ENCODE data around the gene PIK3C2G. TPM values are rescaled to one million over a fixed set of nuclear protein-coding genes. Genes with fewer than 3 reads are reported as not detected.
A peak's percentile ranks its signal among the peaks of the same experiment; 100 is the strongest.

Gene PIK3C2G
- total and polyA plus RNA-seq, 4 donors, result 4.9 to 40.1 (median 19.4) TPM

DNA sequence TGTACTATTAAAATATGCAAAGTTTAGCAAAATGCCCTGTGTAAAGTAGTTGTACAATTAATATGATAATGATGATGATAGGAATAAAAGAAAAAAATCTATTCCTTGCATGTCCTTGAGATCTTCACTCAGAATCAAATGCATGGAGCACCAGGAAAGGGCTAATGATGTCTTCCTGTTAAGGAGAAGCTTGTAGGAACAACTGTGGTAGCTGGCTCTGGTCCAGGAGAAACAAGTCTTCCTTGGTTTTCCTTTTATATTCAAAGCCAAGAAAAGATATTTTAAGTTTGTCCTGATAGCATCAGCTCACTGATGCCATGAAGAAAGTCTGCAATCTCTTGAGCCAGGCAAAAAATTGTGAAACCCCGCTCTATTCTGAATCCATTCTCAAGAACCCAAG, 138.9 kb downstream of the PIK3C2G start:
- DNase-seq (ENCODE audit: low spot score), result no peak
- 95% methylated on average over 1 of the region's 1 CpG for WGBS

GRCh38 chr12:18402872-18403611, 141.7 kb downstream of the PIK3C2G start:
- peaks cover 0 to 17% (median 1%) of the 10 kb centered on the region in 4 donors for H3K36me3 ChIP-seq (ENCODE audit: control insufficient read depth in 4 of 4, insufficient read depth in 3 of 4, low read depth in 1 of 4, low read length in 3 of 4)
- no peak for DNase-seq (ENCODE audit: low spot score)
- peak; percentile 12 for TF ChIP-seq FOXA2 (IDR thresholded peaks at IDR 0.05)
- TF ChIP-seq, protein P1, sequence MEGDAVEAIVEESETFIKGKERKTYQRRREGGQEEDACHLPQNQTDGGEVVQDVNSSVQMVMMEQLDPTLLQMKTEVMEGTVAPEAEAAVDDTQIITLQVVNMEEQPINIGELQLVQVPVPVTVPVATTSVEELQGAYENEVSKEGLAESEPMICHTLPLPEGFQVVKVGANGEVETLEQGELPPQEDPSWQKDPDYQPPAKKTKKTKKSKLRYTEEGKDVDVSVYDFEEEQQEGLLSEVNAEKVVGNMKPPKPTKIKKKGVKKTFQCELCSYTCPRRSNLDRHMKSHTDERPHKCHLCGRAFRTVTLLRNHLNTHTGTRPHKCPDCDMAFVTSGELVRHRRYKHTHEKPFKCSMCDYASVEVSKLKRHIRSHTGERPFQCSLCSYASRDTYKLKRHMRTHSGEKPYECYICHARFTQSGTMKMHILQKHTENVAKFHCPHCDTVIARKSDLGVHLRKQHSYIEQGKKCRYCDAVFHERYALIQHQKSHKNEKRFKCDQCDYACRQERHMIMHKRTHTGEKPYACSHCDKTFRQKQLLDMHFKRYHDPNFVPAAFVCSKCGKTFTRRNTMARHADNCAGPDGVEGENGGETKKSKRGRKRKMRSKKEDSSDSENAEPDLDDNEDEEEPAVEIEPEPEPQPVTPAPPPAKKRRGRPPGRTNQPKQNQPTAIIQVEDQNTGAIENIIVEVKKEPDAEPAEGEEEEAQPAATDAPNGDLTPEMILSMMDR (IDR thresholded peaks at IDR 0.05; ENCODE audit: low read depth, low read length, missing input control), result no peak
- TF ChIP-seq GABPA (IDR thresholded peaks at IDR 0.05 in 1 of 2, conservative IDR thresholded peaks at IDR 0.05 in 1 of 2), result no peak
- TF ChIP-seq, protein P2, sequence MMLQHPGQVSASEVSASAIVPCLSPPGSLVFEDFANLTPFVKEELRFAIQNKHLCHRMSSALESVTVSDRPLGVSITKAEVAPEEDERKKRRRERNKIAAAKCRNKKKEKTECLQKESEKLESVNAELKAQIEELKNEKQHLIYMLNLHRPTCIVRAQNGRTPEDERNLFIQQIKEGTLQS (IDR thresholded peaks at IDR 0.05), result no peak
- peak; percentile 32 for TF ChIP-seq SP1 (IDR thresholded peaks at IDR 0.05)
- no peak for TF ChIP-seq NR2F2 (IDR thresholded peaks at IDR 0.05)
- no peak for TF ChIP-seq JUND (IDR thresholded peaks at IDR 0.05)
- TF ChIP-seq RXRA (IDR thresholded peaks at IDR 0.05), result peak; percentile 13 to 30
- TF ChIP-seq EGR1 (IDR thresholded peaks at IDR 0.05; ENCODE audit: low read depth in 2 of 2), result no peak
- TF ChIP-seq HNF4A (conservative IDR thresholded peaks at IDR 0.05), result no peak
- H3K27ac ChIP-seq (ENCODE audit: low read depth in 1 of 2, low read length in 2 of 2), result no peak overlapping the region
- no peaks in the 10 kb centered on the region for H3K27me3 ChIP-seq (ENCODE audit: control insufficient read depth in 4 of 4, insufficient read depth in 4 of 4, low read length in 3 of 4)
- H3K9me3 ChIP-seq (ENCODE audit: control insufficient read depth in 4 of 4, low read length in 3 of 4), result no peaks in the 10 kb centered on the region
- H3K9ac ChIP-seq (ENCODE audit: low read depth in 1 of 2, low read length in 2 of 2), result no peak overlapping the region
- peaks cover 2 to 14% (median 6%) of the 10 kb centered on the region in 4 donors for H3K4me1 ChIP-seq (ENCODE audit: control insufficient read depth in 4 of 4, insufficient read depth in 4 of 4, low read length in 3 of 4)
- 41% methylated on average over 3 of the region's 3 CpGs for WGBS
- no peak overlapping the region for H3K4me3 ChIP-seq (ENCODE audit: low read depth in 1 of 3, low read length in 3 of 3)

More for the DNA sequence above, 138.9 kb downstream of the PIK3C2G start:
- no peaks in the 10 kb centered on the region for H3K9me3 ChIP-seq (ENCODE audit: control insufficient read depth in 4 of 4, low read length in 3 of 4)
- no peak overlapping the region for H3K9ac ChIP-seq (ENCODE audit: low read depth in 1 of 2, low read length in 2 of 2)
- H3K4me1 ChIP-seq (ENCODE audit: control insufficient read depth in 4 of 4, insufficient read depth in 4 of 4, low read length in 3 of 4), result peaks cover 2 to 14% (median 6%) of the 10 kb centered on the region in 4 donors
- H3K36me3 ChIP-seq (ENCODE audit: control insufficient read depth in 4 of 4, insufficient read depth in 3 of 4, low read depth in 1 of 4, low read length in 3 of 4), result peaks cover 0 to 14% (median 1%) of the 10 kb centered on the region in 4 donors
- no peaks in the 10 kb centered on the region for H3K27me3 ChIP-seq (ENCODE audit: control insufficient read depth in 4 of 4, insufficient read depth in 4 of 4, low read length in 3 of 4)
- H3K27ac ChIP-seq (ENCODE audit: low read depth in 1 of 2, low read length in 2 of 2), result no peak overlapping the region
- H3K4me3 ChIP-seq (ENCODE audit: low read depth in 1 of 3, low read length in 3 of 3), result no peak overlapping the region
- TF ChIP-seq HNF4A (conservative IDR thresholded peaks at IDR 0.05) (no peak), MAX (IDR thresholded peaks at IDR 0.05) (no peak), SP1 (IDR thresholded peaks at IDR 0.05) (no peak), GABPA (IDR thresholded peaks at IDR 0.05 in 1 of 2, conservative IDR thresholded peaks at IDR 0.05 in 1 of 2) (no peak), TAF1 (conservative IDR thresholded peaks at IDR 0.05) (no peak), YY1 (IDR thresholded peaks at IDR 0.05) (no peak), RAD21 (IDR thresholded peaks at IDR 0.05) (no peak), ZBTB33 (IDR thresholded peaks at IDR 0.05) (no peak), NR2F2 (IDR thresholded peaks at IDR 0.05) (no peak)
